Measurements from ENCODE around the gene TATDN3. TPM values are rescaled to one million over a fixed set of nuclear protein-coding genes. Genes with fewer than 3 reads are reported as not detected.
"Not testable (repeated sequence)": the region's sequence is repeated elsewhere in the genome, so short reads cannot be mapped to it uniquely, and the experiment has no call there.

Gene TATDN3
- total RNA-seq, 1 experiment from 2014 or later: 12.4 TPM

DNA sequence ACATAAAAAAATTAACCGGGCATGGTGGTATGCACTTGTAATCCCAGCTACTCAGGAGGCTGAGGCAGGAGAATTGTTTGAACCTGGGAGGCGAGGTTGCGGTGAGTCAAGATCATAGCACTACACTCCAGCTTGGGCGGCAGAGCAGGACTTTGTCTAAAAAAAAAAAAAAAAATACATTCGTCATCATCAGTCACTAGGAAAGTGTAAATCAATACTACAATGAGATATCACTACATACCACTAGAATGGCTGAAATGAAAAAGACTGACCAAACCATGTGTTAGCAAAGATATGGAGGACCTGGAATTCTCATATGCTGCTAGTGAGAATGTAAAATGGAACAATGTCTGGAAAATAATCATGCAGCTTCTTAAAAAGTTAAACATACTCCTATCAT, 46.5 kb downstream of the TATDN3 start:
- no peak for DNase-seq
- BruUV-seq (replicated peaks): no TSS peak
- Mint-ChIP-seq H3K4me3 (ENCODE audit: unreplicated experiment) (no peak overlapping the region), H3K27me3 (ENCODE audit: insufficient read depth, unreplicated experiment) (no peaks in the 10 kb centered on the region), H3K4me1 (ENCODE audit: low read depth, unreplicated experiment) (peaks cover 12% of the 10 kb centered on the region), H3K27ac (ENCODE audit: unreplicated experiment) (no peak overlapping the region), H3K36me3 (ENCODE audit: insufficient read depth, unreplicated experiment) (no peaks in the 10 kb centered on the region), H3K9me3 (ENCODE audit: unreplicated experiment) (no peaks in the 10 kb centered on the region)
- ChIA-PET POLR2A (interaction anchor here (0.7 kb wide), 2 partner anchors 20 to 547 kb away, joined by 3 to 5 read pairs; no protein-coding TSS in a partner anchor), CTCF (no interaction called here)
- intact Hi-C loops (cut with micrococcal nuclease; ENCODE audit: unreplicated experiment): no loop called here
- Histone ChIP-seq H3K27me3 (replicated peaks; ENCODE audit: control insufficient read depth, insufficient read depth, low read length) (no peaks in the 10 kb centered on the region), H3K9me3 (no peaks in the 10 kb centered on the region), H3K4me3 (ENCODE audit: low read depth, low read length) (no peak overlapping the region), H3K4me1 (peaks cover 12% of the 10 kb centered on the region), H3K36me3 (ENCODE audit: control insufficient read depth, insufficient read depth, low read length) (no peaks in the 10 kb centered on the region)
- TF ChIP-seq, protein P1, sequence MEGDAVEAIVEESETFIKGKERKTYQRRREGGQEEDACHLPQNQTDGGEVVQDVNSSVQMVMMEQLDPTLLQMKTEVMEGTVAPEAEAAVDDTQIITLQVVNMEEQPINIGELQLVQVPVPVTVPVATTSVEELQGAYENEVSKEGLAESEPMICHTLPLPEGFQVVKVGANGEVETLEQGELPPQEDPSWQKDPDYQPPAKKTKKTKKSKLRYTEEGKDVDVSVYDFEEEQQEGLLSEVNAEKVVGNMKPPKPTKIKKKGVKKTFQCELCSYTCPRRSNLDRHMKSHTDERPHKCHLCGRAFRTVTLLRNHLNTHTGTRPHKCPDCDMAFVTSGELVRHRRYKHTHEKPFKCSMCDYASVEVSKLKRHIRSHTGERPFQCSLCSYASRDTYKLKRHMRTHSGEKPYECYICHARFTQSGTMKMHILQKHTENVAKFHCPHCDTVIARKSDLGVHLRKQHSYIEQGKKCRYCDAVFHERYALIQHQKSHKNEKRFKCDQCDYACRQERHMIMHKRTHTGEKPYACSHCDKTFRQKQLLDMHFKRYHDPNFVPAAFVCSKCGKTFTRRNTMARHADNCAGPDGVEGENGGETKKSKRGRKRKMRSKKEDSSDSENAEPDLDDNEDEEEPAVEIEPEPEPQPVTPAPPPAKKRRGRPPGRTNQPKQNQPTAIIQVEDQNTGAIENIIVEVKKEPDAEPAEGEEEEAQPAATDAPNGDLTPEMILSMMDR (IDR thresholded peaks at IDR 0.05; ENCODE audit: insufficient read depth in 1 of 2, low read depth in 1 of 2, low read length in 1 of 2, severe bottlenecking in 1 of 2, unreplicated experiment in 1 of 2): no peak

DNA sequence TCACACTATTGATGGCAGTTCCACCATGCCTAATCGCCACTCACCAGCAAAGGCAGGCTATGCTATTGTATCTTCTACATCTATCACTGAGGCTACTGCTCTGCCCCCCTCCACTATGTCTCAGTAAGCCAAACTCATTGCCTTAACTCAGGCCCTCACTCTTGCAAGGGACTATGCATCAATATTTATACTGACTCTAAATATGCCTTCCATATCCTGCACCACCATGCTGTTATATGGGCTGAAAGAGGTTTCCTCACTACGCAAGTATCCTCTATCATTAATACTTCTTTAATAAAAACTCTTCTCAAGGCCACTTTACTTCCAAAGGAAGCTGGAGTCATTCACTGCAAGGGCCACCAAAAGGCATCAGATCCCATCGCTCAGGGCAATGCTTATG, 52.8 kb downstream of the TATDN3 start:
- H3K36me3 ChIP-seq (ENCODE audit: control insufficient read depth, insufficient read depth, low read length); DNase-seq; CTCF ChIA-PET; H3K36me3 Mint-ChIP-seq (ENCODE audit: insufficient read depth, unreplicated experiment); H3K4me1 Mint-ChIP-seq (ENCODE audit: low read depth, unreplicated experiment); H3K9me3 ChIP-seq; H3K4me3 Mint-ChIP-seq (ENCODE audit: unreplicated experiment); POLR2A ChIA-PET; intact Hi-C loops (cut with micrococcal nuclease; ENCODE audit: unreplicated experiment); H3K4me3 ChIP-seq (ENCODE audit: low read depth, low read length); H3K9me3 Mint-ChIP-seq (ENCODE audit: unreplicated experiment); H3K27me3 Mint-ChIP-seq (ENCODE audit: insufficient read depth, unreplicated experiment); H3K27me3 ChIP-seq (replicated peaks; ENCODE audit: control insufficient read depth, insufficient read depth, low read length); H3K4me1 ChIP-seq; H3K27ac Mint-ChIP-seq (ENCODE audit: unreplicated experiment); BruUV-seq (replicated peaks): not testable (repeated sequence)

DNA sequence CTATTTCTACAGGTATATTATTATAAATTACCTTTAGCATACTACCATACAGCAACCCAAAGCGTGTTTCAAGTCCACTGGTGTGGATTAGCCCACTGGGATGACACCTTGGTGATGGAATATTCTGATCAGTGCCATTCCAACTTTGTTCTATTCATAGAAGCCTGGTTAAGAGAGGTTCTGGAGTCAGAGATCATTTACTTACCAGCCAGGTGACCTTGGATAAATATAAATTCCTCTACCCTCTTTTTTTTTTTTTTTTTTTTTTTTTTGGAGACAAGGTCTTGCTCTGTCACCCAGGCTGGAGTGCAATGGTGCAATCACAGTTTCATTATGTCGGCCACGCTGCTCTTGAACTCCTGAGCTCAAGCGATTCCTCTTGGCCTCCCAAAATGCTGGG, 55.9 kb downstream of the TATDN3 start, which contains the start of gene SPATA45:
SPATA45 (minus strand) TSS at position 101 of the 400 bp plus-strand sequence. CDS start 11,500 bp downstream, outside the sequence.
- H3K4me1 Mint-ChIP-seq (ENCODE audit: low read depth, unreplicated experiment): no peaks in the 10 kb centered on the region
- no TSS peak for BruUV-seq (replicated peaks)
- Histone ChIP-seq H3K36me3 (ENCODE audit: control insufficient read depth, insufficient read depth, low read length) (no peaks in the 10 kb centered on the region), H3K27me3 (replicated peaks; ENCODE audit: control insufficient read depth, insufficient read depth, low read length) (no peaks in the 10 kb centered on the region), H3K9me3 (peaks cover 2% of the 10 kb centered on the region; the same call in 1 of the 2 replicates), H3K4me3 (ENCODE audit: low read depth, low read length) (no peak within 1 kb of the TSS), H3K4me1 (no peaks in the 10 kb centered on the region)
- ChIA-PET CTCF (interaction anchor here (0.5 to 0.7 kb wide), 2 partner anchors 33 to 148 kb away, joined by 3 to 10 read pairs; partner anchors contain the start of gene BATF3), POLR2A (no interaction called here)
- intact Hi-C loops (cut with micrococcal nuclease; ENCODE audit: unreplicated experiment): no loop called here
- H3K9me3 Mint-ChIP-seq (ENCODE audit: unreplicated experiment): no peaks in the 10 kb centered on the region
- no peak within 1 kb of the TSS for H3K27ac Mint-ChIP-seq (ENCODE audit: unreplicated experiment)
- no peak within 1 kb of the TSS for H3K4me3 Mint-ChIP-seq (ENCODE audit: unreplicated experiment)
- DNase-seq: no peak
- TF ChIP-seq, protein P1 (IDR thresholded peaks at IDR 0.05; ENCODE audit: insufficient read depth in 1 of 2, low read depth in 1 of 2, low read length in 1 of 2, severe bottlenecking in 1 of 2, unreplicated experiment in 1 of 2): no peak
- no peaks in the 10 kb centered on the region for H3K27me3 Mint-ChIP-seq (ENCODE audit: insufficient read depth, unreplicated experiment)
- H3K36me3 Mint-ChIP-seq (ENCODE audit: insufficient read depth, unreplicated experiment): peaks cover 5% of the 10 kb centered on the region
